Activated gamma-delta T cell treated with anti-CD3 and anti-CD28 coated beads, Interleukin-2, amount 50 U/mL, for 16 hours (primary cell): ENCODE measurements around the gene RNF166.
"Not testable (repeated sequence)": the region's sequence is repeated elsewhere in the genome, so short reads cannot be mapped to it uniquely, and the experiment has no call there.

Source experiments
- DNase-seq: peaks from one replicate; pipeline ENCODE4 v3.0.0-alpha.2; 2020; ENCODE audit warnings: low read depth

Gene RNF166

GRCh38 chr16:88673716-88674379 lies 32.4 kb downstream of the RNF166 start:
- no peak for DNase-seq

- DNase-seq: no peak
Observed at GRCh38 chr16:88672776-88673175, 33.4 kb downstream of the RNF166 start.

GRCh38 chr16:88671806-88672205 lies 34.4 kb downstream of the RNF166 start:
- DNase-seq: no peak

- no peak for DNase-seq
Observed at GRCh38 chr16:88669980-88670379, 36.2 kb downstream of the RNF166 start.

GRCh38 chr16:88669493-88669892 lies 36.7 kb downstream of the RNF166 start:
- not testable (repeated sequence) for DNase-seq

GRCh38 chr16:88667461-88667860 lies 38.7 kb downstream of the RNF166 start:
- no peak for DNase-seq

GRCh38 chr16:88665570-88665969 lies 40.6 kb downstream of the RNF166 start:
- DNase-seq: no peak

- DNase-seq: no peak
Observed at GRCh38 chr16:88665148-88665547, 41.1 kb downstream of the RNF166 start.

GRCh38 chr16:88662843-88663606 lies 43.2 kb downstream of the RNF166 start, which contains the start of gene MVD:
Gene MVD (minus strand): TSS chr16:88663091. CDS start chr16:88663080, 11 bp downstream.
- peak; percentile 91 for DNase-seq

- DNase-seq: no peak
Observed at GRCh38 chr16:88662222-88662842, 43.9 kb downstream of the RNF166 start.

- no peak for DNase-seq
Observed at GRCh38 chr16:88661468-88661867, 44.7 kb downstream of the RNF166 start.

- no peak for DNase-seq
Observed at GRCh38 chr16:88659160-88659559, 47.0 kb downstream of the RNF166 start.

- no peak for DNase-seq
Observed at GRCh38 chr16:88658714-88659113, 47.5 kb downstream of the RNF166 start.

GRCh38 chr16:88657371-88657770 lies 48.8 kb downstream of the RNF166 start:
- no peak for DNase-seq

- no peak for DNase-seq
Observed at GRCh38 chr16:88656291-88656980, 49.8 kb downstream of the RNF166 start.

- no peak for DNase-seq
Observed at GRCh38 chr16:88655733-88656281, 50.4 kb downstream of the RNF166 start.

- DNase-seq: no peak
Observed at GRCh38 chr16:88655053-88655732, 51.0 kb downstream of the RNF166 start.

GRCh38 chr16:88654363-88655052 lies 51.7 kb downstream of the RNF166 start:
- no peak for DNase-seq

GRCh38 chr16:88653596-88654362 lies 52.4 kb downstream of the RNF166 start:
- no peak for DNase-seq

GRCh38 chr16:88653101-88653500 lies 53.1 kb downstream of the RNF166 start:
- DNase-seq: no peak
